Measurements from ENCODE around the gene CD164L2.

Gene CD164L2

GRCh38 chr1:27363766-27364695 is 19.1 kb downstream of the CD164L2 start:
- no peak for DNase-seq (ENCODE audit: low spot score)
- in situ Hi-C loops (cut with MboI; ENCODE audit: low pct_unique_long_range_greater_than_20kb, low sequenced_read_pairs, unreplicated experiment), result no loop called here
- TF ChIP-seq CTCF (IDR thresholded peaks at IDR 0.05; ENCODE audit: extremely low read depth, insufficient read depth, missing control alignments), result no peak

GRCh38 chr1:27361553-27361952 is 21.6 kb downstream of the CD164L2 start:
- in situ Hi-C loops (cut with MboI; ENCODE audit: low pct_unique_long_range_greater_than_20kb, low sequenced_read_pairs, unreplicated experiment), result no loop called here
- TF ChIP-seq CTCF (IDR thresholded peaks at IDR 0.05; ENCODE audit: extremely low read depth, insufficient read depth, missing control alignments), result no peak
- DNase-seq (ENCODE audit: low spot score), result no peak

- no peak for TF ChIP-seq CTCF (IDR thresholded peaks at IDR 0.05; ENCODE audit: extremely low read depth, insufficient read depth, missing control alignments)
- in situ Hi-C loops (cut with MboI; ENCODE audit: low pct_unique_long_range_greater_than_20kb, low sequenced_read_pairs, unreplicated experiment), result no loop called here
Measured at GRCh38 chr1:27361044-27361402, 22.1 kb downstream of the CD164L2 start.

GRCh38 chr1:27360159-27361043 is 22.7 kb downstream of the CD164L2 start:
- in situ Hi-C loops (cut with MboI; ENCODE audit: low pct_unique_long_range_greater_than_20kb, low sequenced_read_pairs, unreplicated experiment), result no loop called here
- TF ChIP-seq CTCF (IDR thresholded peaks at IDR 0.05; ENCODE audit: extremely low read depth, insufficient read depth, missing control alignments), result no peak
- peak; percentile 71 for DNase-seq (ENCODE audit: low spot score)

More at GRCh38 chr1:27361044-27361402, 22.1 kb downstream of the CD164L2 start:
- no peak for DNase-seq (ENCODE audit: low spot score)

- TF ChIP-seq CTCF (IDR thresholded peaks at IDR 0.05; ENCODE audit: extremely low read depth, insufficient read depth, missing control alignments), result no peak
- no peak for DNase-seq (ENCODE audit: low spot score)
- in situ Hi-C loops (cut with MboI; ENCODE audit: low pct_unique_long_range_greater_than_20kb, low sequenced_read_pairs, unreplicated experiment), result no loop called here
Measured at GRCh38 chr1:27359822-27360158, 23.3 kb downstream of the CD164L2 start.

GRCh38 chr1:27358928-27359313 is 24.2 kb downstream of the CD164L2 start:
- TF ChIP-seq CTCF (IDR thresholded peaks at IDR 0.05; ENCODE audit: extremely low read depth, insufficient read depth, missing control alignments), result no peak
- no peak for DNase-seq (ENCODE audit: low spot score)
- in situ Hi-C loops (cut with MboI; ENCODE audit: low pct_unique_long_range_greater_than_20kb, low sequenced_read_pairs, unreplicated experiment), result no loop called here
